Activated naive CD4-positive, alpha-beta T cell treated with anti-CD3 and anti-CD28 coated beads, Interleukin-2, amount 50 U/mL, for 72 hours (primary cell): ENCODE results near the gene PDGFRA. TPM values are rescaled to one million over a fixed set of nuclear protein-coding genes. Genes with fewer than 3 reads are reported as not detected.
"Not testable (repeated sequence)": the region's sequence is repeated elsewhere in the genome, so short reads cannot be mapped to it uniquely, and the experiment has no call there.

Source experiments
- ATAC-seq, 2 donors: fragments of 150-1000 bp; cut with Tn5 transposase; 2 replicates each; pipeline ENCODE4 v1.10.0; 2021; ENCODE audit warnings: mild to moderate bottlenecking in 2 of 2, moderate library complexity in 2 of 2
- DNase-seq, 2 donors: peaks; one replicate each; pipeline ENCODE4 v3.0.0; 2021 to 2022; ENCODE audit warnings: low spot score in 2 of 2
- H3K27ac Mint-ChIP-seq, 2 donors: one replicate each; pipeline ENCODE4 v1.8.0; 2022; ENCODE audit warnings: mild to moderate bottlenecking in 2 of 2, mixed read lengths in 2 of 2
- H3K36me3 Mint-ChIP-seq, 2 donors: one replicate each; pipeline ENCODE4 v1.8.0; 2022; ENCODE audit warnings: mixed read lengths in 2 of 2
- H3K9me3 Mint-ChIP-seq, 2 donors: one replicate each; pipeline ENCODE4 v1.8.0; 2022; ENCODE audit warnings: mixed read lengths in 2 of 2
- total RNA-seq, 2 donors: library from RNA; stranded (reverse); gene quantifications; one replicate each; pipeline ENCODE4 v1.2.3, GENCODE V29; 2022

The PDGFRA gene
- total RNA-seq, 2 donors from 2014 or later: 0.41 TPM; not detected in 1

- DNase-seq (no peak), ATAC-seq (no peak)
- Mint-ChIP-seq H3K36me3 (no peaks in the 10 kb centered on the region), H3K9me3 (no peaks in the 10 kb centered on the region), H3K27ac (no peak overlapping the region)
Measured at GRCh38 chr4:54332542-54332941, 103.4 kb downstream of the PDGFRA start.

GRCh38 chr4:54333657-54334056, 104.6 kb downstream of the PDGFRA start:
- DNase-seq (no peak), ATAC-seq (no peak)
- H3K36me3 Mint-ChIP-seq: no peaks in the 10 kb centered on the region
- H3K9me3 Mint-ChIP-seq: no peaks in the 10 kb centered on the region
- no peak overlapping the region for H3K27ac Mint-ChIP-seq

GRCh38 chr4:54334769-54335168, 105.7 kb downstream of the PDGFRA start:
- DNase-seq, H3K9me3 Mint-ChIP-seq, H3K27ac Mint-ChIP-seq, H3K36me3 Mint-ChIP-seq, ATAC-seq: not testable (repeated sequence)

- Mint-ChIP-seq H3K36me3 (no peaks in the 10 kb centered on the region), H3K27ac (no peak overlapping the region), H3K9me3 (no peaks in the 10 kb centered on the region)
- DNase-seq (no peak), ATAC-seq (no peak)
Measured at GRCh38 chr4:54337009-54337408, 107.9 kb downstream of the PDGFRA start.

GRCh38 chr4:54342067-54342466, 113.0 kb downstream of the PDGFRA start:
- not testable (repeated sequence) for DNase-seq, ATAC-seq

More at GRCh38 chr4:54342067-54342466, 113.0 kb downstream of the PDGFRA start:
- not testable (repeated sequence) for H3K9me3 Mint-ChIP-seq, H3K27ac Mint-ChIP-seq, H3K36me3 Mint-ChIP-seq

Other genes with a start within 250 kb of the PDGFRA start
- gene CHIC2, start 164.7 kb upstream of the PDGFRA start, total RNA-seq: 10 to 100 TPM; 13.3 to 16.3 TPM
- not detected for gene GSX2, start 129.1 kb upstream of the PDGFRA start, total RNA-seq